Measurements from ENCODE around the gene FLYWCH1. TPM values are rescaled to one million over a fixed set of nuclear protein-coding genes. Genes with fewer than 3 reads are reported as not detected.
A peak's percentile ranks its signal among the peaks of the same experiment; 100 is the strongest.

Gene FLYWCH1
- total RNA-seq (2011; cell fraction: chromatin; rRNA removed; ENCODE audit: low replicate concordance) = 17.5 and 43.7 TPM in 2 replicates
- 32.5 and 32.6 TPM in 2 replicates for total RNA-seq (2011; cell fraction: nucleolus; rRNA removed)
- total RNA-seq (2011; cell fraction: nucleoplasm; rRNA removed) = 23.0 and 25.4 TPM in 2 replicates
- total RNA-seq (2014; rRNA removed) (27.0 and 32.8 TPM in 2 replicates), total RNA-seq (2014; rRNA removed; fragmentation: Illumina TruSeq; extraction: Trizol) (2.2 and 2.5 TPM in 2 replicates), total RNA-seq (2015; rRNA removed; fragmentation: Illumina TruSeq; extraction: Trizol) (10.3 and 11.3 TPM in 2 replicates), total RNA-seq (2021) (32.7 and 33.6 TPM in 2 replicates), polyA plus RNA-seq (2011; rRNA removed) (6.1 and 8.4 TPM in 2 replicates), polyA plus RNA-seq (2014; fragmentation: Illumina TruSeq; extraction: Trizol) (11.6 and 13.2 TPM in 2 replicates), polyA plus RNA-seq (2014; fragmentation: Nextera tagmentation; extraction: Ambion mirVana) (under 1 TPM; 0.18 to 0.52 TPM), polyA plus RNA-seq (2014; rRNA removed) (18.7 and 20.4 TPM in 2 replicates), polyA minus RNA-seq (2011; rRNA and poly(A)+ RNA removed) (2.1 and 5.8 TPM in 2 replicates), Bru-seq, nascent RNA (percentile 58 among the genes with signal in this experiment), BruChase-seq, experiment 1, labeled RNA remaining after a 2-hour chase (percentile 55 among the genes with signal in this experiment), BruChase-seq, experiment 2, labeled RNA remaining after a 6-hour chase (percentile 55 among the genes with signal in this experiment)
- polyA plus RNA-seq (2011; cell fraction: cytosol; rRNA removed) = 11.7 and 27.6 TPM in 2 replicates
- polyA plus RNA-seq (2011; cell fraction: nucleus; rRNA removed) = 18.7 and 32.5 TPM in 2 replicates
- 15.4 and 25.6 TPM in 2 replicates for polyA plus RNA-seq (2012)
- 8.8 and 13.6 TPM in 2 replicates for polyA minus RNA-seq (2011; cell fraction: cytosol; rRNA and poly(A)+ RNA removed)
- polyA minus RNA-seq (2011; cell fraction: nucleus; rRNA and poly(A)+ RNA removed) = 10.6 and 11.7 TPM in 2 replicates
- long read RNA-seq, experiment 1, full-length matches to known transcripts = 51 of 176 reads
- long read RNA-seq, experiment 1, partial matches to known transcripts = 104 of 176 reads
- long read RNA-seq, experiment 1, other reads (novel, unspliced or antisense) = 21 of 176 reads
- long read RNA-seq, experiment 2, full-length matches to known transcripts = 9 of 29 reads
- long read RNA-seq, experiment 2, partial matches to known transcripts = 10 of 29 reads
- long read RNA-seq, experiment 2, other reads (novel, unspliced or antisense) = 10 of 29 reads
- long read RNA-seq, experiment 3, partial matches to known transcripts = 8 of 11 reads
- long read RNA-seq, experiment 3, other reads (novel, unspliced or antisense) = 3 of 11 reads

GRCh38 chr16:2911638-2912329, at the start of gene FLYWCH1:
FLYWCH1 (plus strand) TSS chr16:2911931; CDS start chr16:2929686, 17,755 bp downstream.
- BruUV-seq (replicated peaks) = no TSS peak
- in situ Hi-C loops (cut with MboI) = loop anchor here (5.0 kb wide), 1 partner anchor 39 kb away; no protein-coding TSS in a partner anchor
- TF ChIP-seq FOXK1 (CRISPR knock-in tag; IDR thresholded peaks at IDR 0.05; ENCODE audit: borderline replicate concordance) (no peak), FOXP1 (CRISPR knock-in tag; IDR thresholded peaks at IDR 0.05) (peak; percentile 58; the same call in 1 of the 2 replicates), GTF3C2 (IDR thresholded peaks at IDR 0.05; ENCODE audit: borderline replicate concordance, extremely low read depth, insufficient read length) (no peak), CREB3 (tag; conservative IDR thresholded peaks at IDR 0.05; ENCODE audit: low read depth) (no peak; the same call in 1 of the 2 replicates), SLC30A9 (CRISPR knock-in tag; IDR thresholded peaks at IDR 0.05) (no peak), ZBTB11 (CRISPR knock-in tag; IDR thresholded peaks at IDR 0.05) (peak in 1 of 3 experiments; percentile 86; a peak in 2 of 6 replicates)

More at GRCh38 chr16:2911638-2912329, at the start of gene FLYWCH1:
- H3K4me2 ChIP-seq (ENCODE audit: insufficient read depth, low read length) = peak within 1 kb of the TSS; percentile 91
- peak within 1 kb of the TSS; percentile 85 for H2AFZ ChIP-seq (ENCODE audit: low read depth, low read length)
- intact Hi-C loops (cut with micrococcal nuclease) = no loop called here
- DNase-seq (ENCODE audit: extremely low read depth in 1 of 4, low spot score in 3 of 4) (peak; percentile 93 to 99 (median 94)), ATAC-seq (peak; percentile 96), FAIRE-seq (peak; percentile 96)
- peaks cover 16% of the 10 kb centered on the region for H3K79me2 ChIP-seq (ENCODE audit: control insufficient read depth, insufficient read depth, low read length)
- peak within 1 kb of the TSS; percentile 66 to 93 for H3K9ac ChIP-seq (ENCODE audit: insufficient read depth in 1 of 2, low read depth in 2 of 2, low read length in 2 of 2)
- ChIA-PET CTCF (ENCODE audit: low intra/inter-chr PET ratio) (no interaction called here), POLR2A (interaction anchor here (0.6 to 1.4 kb wide), 11 partner anchors 15 to 655 kb away, joined by 3 to 5 read pairs (median 3); partner anchors contain the start of gene FLYWCH2)
- no peaks in the 10 kb centered on the region for H3K9me3 ChIP-seq (replicated peaks; ENCODE audit: control insufficient read depth, insufficient read depth, low read depth, low read length)
- under 1% methylated on average over 44 of the region's 85 CpGs for WGBS (ENCODE audit: insufficient coverage, low coverage, missing lambda C conversion rate)
- peaks cover 19% of the 10 kb centered on the region; the same call in 2 of the 3 replicates for H3K36me3 ChIP-seq (ENCODE audit: control insufficient read depth, insufficient read depth, low read length)
- peak within 1 kb of the TSS; percentile 76 for H3K27ac ChIP-seq (ENCODE audit: extremely low read depth, low read depth, low read length)
- peak within 1 kb of the TSS; percentile 57 for H3K4me3 ChIP-seq
- H4K20me1 ChIP-seq (replicated peaks; ENCODE audit: control insufficient read depth, insufficient read depth, low read length) = no peaks in the 10 kb centered on the region
- peaks cover 20 to 38% of the 10 kb centered on the region in 2 experiments for H3K4me1 ChIP-seq (replicated peaks in 1 of 2; ENCODE audit: control insufficient read depth in 2 of 2, insufficient read depth in 2 of 2, low read length in 2 of 2)
- no peaks in the 10 kb centered on the region for H3K9me1 ChIP-seq (ENCODE audit: control insufficient read depth, insufficient read depth, low read length)
- H3K27me3 ChIP-seq (ENCODE audit: control insufficient read depth in 2 of 2, insufficient read depth in 2 of 2, low read length in 2 of 2) = no peaks in the 10 kb centered on the region

Measured in K562 (cell line).